HL-60 (cell line): Measurements from ENCODE around the gene YPEL4.
A peak's percentile ranks its signal among the peaks of the same experiment; 100 is the strongest.

Source experiments
- DNase-seq, 2 experiments: peaks; one replicate each; pipeline ENCODE4 v3.0.0-alpha.2; 2010 to 2020; ENCODE audit warnings: low read depth in 1 of 2, low spot score in 1 of 2
- H3K27ac ChIP-seq: fragments of 250-450 bp; sonication (Bioruptor Pico); replicated peaks from 2 replicates; pipeline ENCODE4 v1.5.1; 2020; ENCODE audit warnings: mild to moderate bottlenecking, moderate library complexity
- H3K27me3 ChIP-seq: fragments of 250-450 bp; sonication (Bioruptor Pico); 2 replicates; pipeline ENCODE4 v1.5.1; 2021; ENCODE audit warnings: mild to moderate bottlenecking, moderate library complexity; ENCODE audit not compliant: insufficient read depth, poor library complexity, severe bottlenecking
- H3K4me3 ChIP-seq: replicated peaks from 2 replicates; pipeline ENCODE4 v1.5.1; 2011; ENCODE audit warnings: mild to moderate bottlenecking, control low read depth, low read length; ENCODE audit not compliant: insufficient read depth
- GABPA ChIP-seq: IDR thresholded peaks from 2 replicates; pipeline ENCODE4 v1.6.1; 2012; ENCODE audit warnings: low read depth
- POLR2AphosphoS5 ChIP-seq: IDR thresholded peaks from 2 replicates; pipeline ENCODE4 v1.6.1; 2012; ENCODE audit warnings: low read depth
- SPI1 ChIP-seq: IDR thresholded peaks from 2 replicates; pipeline ENCODE4 v1.6.1; 2012; ENCODE audit warnings: low read depth, mild to moderate bottlenecking, borderline replicate concordance
- microRNA-seq: library from miRNA; unstranded; fragments of <30 nt; microRNA quantifications from one replicate; pipeline ENCODE4, GENCODE V29; 2018
- TF ChIP-seq, protein P1 (sequence below): IDR thresholded peaks from one replicate; pipeline ENCODE4 v1.5.1; 2011; ENCODE audit warnings: low read length, control low read depth, inconsistent platforms; ENCODE audit not compliant: insufficient read depth
- TF ChIP-seq, protein P2 (sequence below): IDR thresholded peaks from 2 replicates; pipeline ENCODE4 v1.6.1; 2012; ENCODE audit warnings: low read depth; ENCODE audit not compliant: insufficient replicate concordance

YPEL4 gene

GRCh38 chr11:57597461-57597915 lies 52.2 kb downstream of the YPEL4 start, which contains the start of gene SERPING1:
Gene SERPING1, plus strand, starts transcription at chr11:57597685. Its CDS starts 586 bp downstream, at chr11:57598271.
- DNase-seq: no peak
- H3K27ac ChIP-seq: no peak within 1 kb of the TSS
- TF ChIP-seq, protein P1, sequence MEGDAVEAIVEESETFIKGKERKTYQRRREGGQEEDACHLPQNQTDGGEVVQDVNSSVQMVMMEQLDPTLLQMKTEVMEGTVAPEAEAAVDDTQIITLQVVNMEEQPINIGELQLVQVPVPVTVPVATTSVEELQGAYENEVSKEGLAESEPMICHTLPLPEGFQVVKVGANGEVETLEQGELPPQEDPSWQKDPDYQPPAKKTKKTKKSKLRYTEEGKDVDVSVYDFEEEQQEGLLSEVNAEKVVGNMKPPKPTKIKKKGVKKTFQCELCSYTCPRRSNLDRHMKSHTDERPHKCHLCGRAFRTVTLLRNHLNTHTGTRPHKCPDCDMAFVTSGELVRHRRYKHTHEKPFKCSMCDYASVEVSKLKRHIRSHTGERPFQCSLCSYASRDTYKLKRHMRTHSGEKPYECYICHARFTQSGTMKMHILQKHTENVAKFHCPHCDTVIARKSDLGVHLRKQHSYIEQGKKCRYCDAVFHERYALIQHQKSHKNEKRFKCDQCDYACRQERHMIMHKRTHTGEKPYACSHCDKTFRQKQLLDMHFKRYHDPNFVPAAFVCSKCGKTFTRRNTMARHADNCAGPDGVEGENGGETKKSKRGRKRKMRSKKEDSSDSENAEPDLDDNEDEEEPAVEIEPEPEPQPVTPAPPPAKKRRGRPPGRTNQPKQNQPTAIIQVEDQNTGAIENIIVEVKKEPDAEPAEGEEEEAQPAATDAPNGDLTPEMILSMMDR: no peak
- TF ChIP-seq GABPA (no peak), SPI1 (no peak), POLR2AphosphoS5 (no peak)
- TF ChIP-seq, protein P2, sequence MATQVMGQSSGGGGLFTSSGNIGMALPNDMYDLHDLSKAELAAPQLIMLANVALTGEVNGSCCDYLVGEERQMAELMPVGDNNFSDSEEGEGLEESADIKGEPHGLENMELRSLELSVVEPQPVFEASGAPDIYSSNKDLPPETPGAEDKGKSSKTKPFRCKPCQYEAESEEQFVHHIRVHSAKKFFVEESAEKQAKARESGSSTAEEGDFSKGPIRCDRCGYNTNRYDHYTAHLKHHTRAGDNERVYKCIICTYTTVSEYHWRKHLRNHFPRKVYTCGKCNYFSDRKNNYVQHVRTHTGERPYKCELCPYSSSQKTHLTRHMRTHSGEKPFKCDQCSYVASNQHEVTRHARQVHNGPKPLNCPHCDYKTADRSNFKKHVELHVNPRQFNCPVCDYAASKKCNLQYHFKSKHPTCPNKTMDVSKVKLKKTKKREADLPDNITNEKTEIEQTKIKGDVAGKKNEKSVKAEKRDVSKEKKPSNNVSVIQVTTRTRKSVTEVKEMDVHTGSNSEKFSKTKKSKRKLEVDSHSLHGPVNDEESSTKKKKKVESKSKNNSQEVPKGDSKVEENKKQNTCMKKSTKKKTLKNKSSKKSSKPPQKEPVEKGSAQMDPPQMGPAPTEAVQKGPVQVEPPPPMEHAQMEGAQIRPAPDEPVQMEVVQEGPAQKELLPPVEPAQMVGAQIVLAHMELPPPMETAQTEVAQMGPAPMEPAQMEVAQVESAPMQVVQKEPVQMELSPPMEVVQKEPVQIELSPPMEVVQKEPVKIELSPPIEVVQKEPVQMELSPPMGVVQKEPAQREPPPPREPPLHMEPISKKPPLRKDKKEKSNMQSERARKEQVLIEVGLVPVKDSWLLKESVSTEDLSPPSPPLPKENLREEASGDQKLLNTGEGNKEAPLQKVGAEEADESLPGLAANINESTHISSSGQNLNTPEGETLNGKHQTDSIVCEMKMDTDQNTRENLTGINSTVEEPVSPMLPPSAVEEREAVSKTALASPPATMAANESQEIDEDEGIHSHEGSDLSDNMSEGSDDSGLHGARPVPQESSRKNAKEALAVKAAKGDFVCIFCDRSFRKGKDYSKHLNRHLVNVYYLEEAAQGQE: no peak
- 0 out of 2 replicates have a peak within 1 kb of the TSS, but pooled peaks have one; percentile 9 for H3K4me3 ChIP-seq
- H3K27me3 ChIP-seq: no peaks in the 10 kb centered on the region

- TF ChIP-seq SPI1: no peak
- no peak for TF ChIP-seq GABPA
- TF ChIP-seq, protein P1: no peak
- TF ChIP-seq POLR2AphosphoS5: no peak
- TF ChIP-seq, protein P2: no peak
- no peaks in the 10 kb centered on the region for H3K27me3 ChIP-seq
- DNase-seq: no peak
- H3K4me3 ChIP-seq: no peak overlapping the region
- H3K27ac ChIP-seq: no peak overlapping the region
Observed at GRCh38 chr11:57596266-57596885, 53.3 kb downstream of the YPEL4 start.

Small RNA genes lying within 50 kb of the gene (microRNA-seq; reads per million reads assigned to microRNA genes)
- gene MIR130A: 2.1 reads per million
